Activated CD4-positive, alpha-beta T cell treated with anti-CD3 and anti-CD28 coated beads, Interleukin-2, Interleukin-6, amounts not matched to agents 100 ng/mL and 50 ng/mL, durations not matched to agents 16 hours and 8 hours (primary cell): ENCODE measurements around the gene FBXO33.
"Not testable (repeated sequence)": the region's sequence is repeated elsewhere in the genome, so short reads cannot be mapped to it uniquely, and the experiment has no call there.

Source experiments
- DNase-seq: peaks from one replicate; pipeline ENCODE4 v3.0.0-alpha.2; 2020

The FBXO33 gene

DNA sequence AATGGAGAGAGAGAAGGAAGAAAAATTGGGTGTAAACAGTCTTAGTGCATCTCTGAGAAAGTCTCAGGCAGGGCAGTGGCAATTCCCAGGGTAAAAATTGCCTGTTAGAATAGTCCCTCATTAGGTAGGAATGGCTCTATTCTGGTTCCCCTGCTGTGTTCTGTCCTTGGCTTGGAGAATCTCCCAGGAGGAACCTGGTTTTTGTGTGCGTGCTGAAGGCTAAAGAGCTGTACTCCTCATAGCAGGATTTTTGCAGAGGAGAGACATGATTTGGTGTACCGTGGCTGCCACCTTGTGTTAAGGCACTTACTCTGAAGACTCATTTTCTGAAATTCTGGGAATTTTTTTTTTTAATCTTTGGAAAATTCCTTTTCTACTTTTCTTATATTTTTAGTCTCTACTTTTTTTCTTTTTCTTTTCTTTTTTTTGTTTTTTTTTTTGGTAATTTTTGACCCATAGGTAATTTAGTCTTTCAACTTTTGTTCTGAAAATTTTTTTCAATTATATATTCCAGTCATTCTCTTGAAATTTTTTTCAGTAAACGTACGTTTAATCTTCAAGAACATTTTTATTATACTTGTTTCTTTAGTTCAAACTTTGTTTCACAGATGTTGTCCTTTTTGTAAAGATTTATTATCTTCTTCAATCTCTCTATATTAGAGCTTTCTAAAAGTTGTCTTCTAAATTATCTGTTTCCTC, 63.8 kb downstream of the FBXO33 start:
- peak; percentile 38 for DNase-seq

DNA sequence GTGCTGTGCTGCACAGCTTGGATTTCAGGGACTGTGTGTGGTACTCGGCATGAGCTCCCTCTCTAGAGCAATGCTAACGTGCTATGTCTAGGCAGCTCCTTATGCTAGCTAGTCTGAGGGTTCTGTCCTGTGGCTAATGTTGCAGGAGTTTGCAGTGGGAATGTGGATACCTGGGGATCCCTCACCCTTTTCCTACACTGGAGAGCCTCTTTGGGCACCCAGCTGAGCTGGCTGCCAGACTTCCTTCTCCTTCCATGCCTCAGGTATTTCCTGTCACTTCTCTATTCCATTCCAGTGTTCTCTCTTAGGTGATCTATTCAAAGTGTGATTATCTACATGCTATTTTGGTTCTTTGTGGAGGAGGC, 64.9 kb downstream of the FBXO33 start:
- DNase-seq = no peak

DNA sequence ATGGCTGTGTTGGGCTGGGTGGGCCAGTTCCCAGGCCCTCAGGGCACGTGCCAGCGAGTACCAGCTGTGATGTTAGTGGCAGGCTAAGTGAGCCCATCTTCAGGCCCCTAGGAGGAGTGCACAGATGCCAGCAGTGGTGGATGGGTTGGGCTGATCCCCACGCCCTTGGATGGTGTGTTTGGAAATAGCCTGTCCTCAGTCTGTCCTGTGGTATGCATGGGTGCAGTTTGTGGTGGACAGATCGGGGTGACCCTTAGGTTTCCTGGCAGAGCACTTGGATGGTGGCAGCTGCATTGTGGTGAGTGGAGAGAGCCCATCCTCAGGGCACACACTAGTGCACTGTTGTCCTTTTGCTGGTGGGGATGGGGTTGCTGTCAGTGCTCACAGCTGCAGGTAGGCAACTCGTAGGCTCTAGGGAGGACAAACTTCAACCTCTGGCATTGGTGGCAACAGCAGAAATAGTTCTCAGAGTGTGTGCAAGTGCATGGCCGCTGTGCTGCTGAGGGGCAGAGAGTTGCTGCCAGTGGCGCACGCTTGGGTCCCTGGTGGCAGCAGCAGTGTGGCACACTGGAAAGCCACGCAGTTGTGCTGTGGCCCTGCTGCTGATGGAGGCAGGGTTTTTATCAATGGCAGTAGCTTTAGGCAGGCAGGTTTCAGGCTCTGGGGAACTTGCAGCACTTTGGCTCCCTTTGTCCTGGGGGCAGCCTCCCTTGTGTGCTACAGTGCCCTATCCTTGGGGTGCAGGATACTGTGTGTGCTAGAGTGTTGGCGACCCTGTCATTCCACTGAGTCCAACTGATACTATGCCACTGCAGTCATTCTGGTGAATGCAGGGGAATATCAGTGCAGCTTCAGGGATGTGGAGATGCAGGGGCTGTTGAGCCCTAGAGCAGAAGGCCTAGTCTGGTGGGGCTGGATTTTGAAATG, 65.5 kb downstream of the FBXO33 start:
- DNase-seq = no peak

DNA sequence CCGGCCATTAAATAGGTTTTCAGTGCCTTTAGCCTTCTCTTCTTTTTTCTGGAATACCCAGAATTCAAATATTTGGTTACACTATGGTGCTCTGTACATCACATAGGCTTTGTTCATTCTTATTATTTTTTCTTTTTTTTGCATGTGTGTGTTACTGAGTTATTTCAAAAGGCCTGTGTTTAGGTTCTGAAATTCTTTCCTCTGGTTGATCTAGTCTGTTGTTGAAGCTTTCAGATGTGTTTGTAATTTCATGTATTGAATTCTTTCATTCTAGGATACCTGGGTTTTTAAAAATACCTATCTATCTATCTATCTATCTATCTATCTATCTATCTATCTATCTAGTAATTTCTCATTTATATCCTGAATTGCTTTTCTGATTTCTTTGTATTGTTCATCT, 66.9 kb downstream of the FBXO33 start:
- DNase-seq = no peak

DNA sequence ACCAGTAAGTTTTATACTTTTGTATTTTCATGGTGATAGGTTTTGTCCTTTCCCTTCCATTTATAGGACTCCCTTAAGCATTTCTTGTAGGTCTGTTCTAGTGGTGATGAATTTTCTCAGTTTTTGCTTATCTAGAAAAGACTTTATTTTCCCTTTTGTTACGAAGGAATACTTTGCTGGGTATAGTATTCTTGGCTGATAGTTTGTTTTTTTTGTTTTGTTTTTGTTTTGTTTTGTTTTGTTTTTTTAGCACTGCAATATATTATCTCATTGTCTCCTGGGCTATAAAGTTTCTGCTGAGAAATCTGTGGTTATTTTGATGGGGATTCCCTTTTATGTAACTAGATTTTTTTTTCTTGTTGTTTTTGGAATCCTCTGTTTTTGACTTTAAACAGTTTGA, 67.7 kb downstream of the FBXO33 start:
- DNase-seq = no peak

DNA sequence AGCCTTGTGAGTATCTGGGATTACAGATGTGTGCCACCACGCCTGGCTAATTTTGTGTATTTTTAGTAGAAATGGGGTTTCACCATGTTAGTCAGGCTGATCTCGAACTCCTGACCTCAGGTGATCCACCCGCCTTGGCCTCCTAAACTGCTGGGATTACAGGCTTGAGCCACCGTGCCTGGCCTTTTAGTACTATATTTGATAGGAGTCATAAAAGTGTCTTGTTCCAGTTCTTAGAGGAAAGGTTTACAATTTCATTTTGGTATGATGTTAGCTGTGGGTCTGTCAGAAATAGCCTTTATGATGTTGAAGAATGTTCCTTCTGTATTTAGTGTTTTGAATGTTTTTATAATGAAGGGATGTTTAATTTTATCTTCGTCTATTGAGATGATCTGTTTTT, 70.7 kb downstream of the FBXO33 start:
- not testable (repeated sequence) for DNase-seq

DNA sequence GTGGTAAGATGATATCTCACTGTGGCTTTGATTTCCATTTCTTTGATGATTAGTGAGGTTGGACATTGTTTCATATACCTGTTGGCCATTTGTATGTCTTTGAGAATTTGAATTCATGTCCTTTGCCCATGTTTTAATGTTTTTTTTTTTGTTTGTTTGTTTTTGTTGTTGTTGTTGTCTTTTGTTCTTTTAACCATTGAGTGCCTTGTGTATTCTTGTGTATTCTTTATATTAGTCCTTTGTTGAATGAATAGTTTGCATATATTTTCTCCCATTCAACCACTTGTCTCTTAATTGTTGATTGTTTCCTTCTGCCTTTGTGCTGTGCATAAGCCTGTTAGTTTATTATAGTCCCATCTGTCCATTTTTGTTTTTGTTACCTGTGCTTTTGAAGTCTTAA, 71.9 kb downstream of the FBXO33 start:
- no peak for DNase-seq

DNA sequence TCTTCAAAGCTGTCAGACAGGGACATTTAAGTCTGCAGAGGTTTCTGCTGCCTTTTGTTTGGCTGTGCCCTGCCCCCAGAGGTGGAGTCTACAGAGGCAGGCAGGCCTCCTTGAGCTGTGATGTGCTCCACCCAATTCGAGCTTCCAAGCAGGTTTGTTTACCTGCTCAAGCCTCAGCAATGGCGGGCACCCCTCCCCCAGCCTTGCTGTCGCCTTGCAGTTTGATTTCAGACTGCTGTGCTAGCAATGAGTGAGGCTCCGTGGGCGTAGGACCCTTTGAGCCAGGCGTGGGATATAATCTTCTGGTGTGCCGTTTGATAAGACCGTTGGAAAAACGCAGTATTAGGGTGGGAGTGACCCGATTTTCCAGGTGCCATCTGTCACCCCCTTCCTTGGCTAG, 73.2 kb downstream of the FBXO33 start:
- not testable (repeated sequence) for DNase-seq

DNA sequence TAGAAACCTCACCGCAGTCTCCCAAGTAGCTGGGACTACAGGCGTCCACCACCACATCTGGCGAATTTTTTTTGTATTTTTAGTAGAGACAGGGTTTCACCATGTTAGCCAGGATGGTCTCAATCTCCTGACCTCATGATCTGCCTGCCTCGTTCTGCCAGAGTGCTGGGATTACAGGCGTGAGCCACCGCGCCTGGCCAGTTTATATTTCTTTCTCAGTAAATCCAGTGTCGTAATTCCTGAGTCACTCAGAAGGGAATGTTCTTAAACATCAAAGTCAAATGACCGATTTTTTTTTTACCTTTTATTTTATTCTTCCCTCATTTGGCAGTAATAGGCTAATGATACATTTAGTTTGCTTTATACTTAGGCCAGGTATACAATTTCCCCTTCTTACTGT, 80.5 kb downstream of the FBXO33 start:
- DNase-seq = no peak

DNA sequence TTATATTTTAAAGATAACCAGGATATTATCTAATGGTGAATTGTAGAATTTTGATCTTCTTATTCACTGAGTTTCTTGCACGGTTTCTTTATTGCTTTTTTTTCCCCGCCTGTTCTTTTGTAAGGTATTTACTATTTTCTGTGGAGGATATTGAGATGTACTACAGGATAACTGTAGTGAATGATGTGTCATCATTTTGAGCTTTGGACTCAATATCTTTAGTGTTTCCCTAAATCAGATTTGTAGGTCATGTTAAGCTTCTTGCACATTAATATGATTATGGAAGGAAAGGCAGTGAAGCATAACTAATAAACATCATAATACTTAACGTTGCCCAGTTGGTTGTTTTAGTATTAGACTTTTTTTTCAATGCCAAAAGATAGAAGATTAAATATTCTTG, 81.4 kb downstream of the FBXO33 start:
- DNase-seq = no peak
